ENCODE results near the gene KRT27.
"Not testable (repeated sequence)": the region's sequence is repeated elsewhere in the genome, so short reads cannot be mapped to it uniquely, and the experiment has no call there.

The KRT27 gene, protein sequence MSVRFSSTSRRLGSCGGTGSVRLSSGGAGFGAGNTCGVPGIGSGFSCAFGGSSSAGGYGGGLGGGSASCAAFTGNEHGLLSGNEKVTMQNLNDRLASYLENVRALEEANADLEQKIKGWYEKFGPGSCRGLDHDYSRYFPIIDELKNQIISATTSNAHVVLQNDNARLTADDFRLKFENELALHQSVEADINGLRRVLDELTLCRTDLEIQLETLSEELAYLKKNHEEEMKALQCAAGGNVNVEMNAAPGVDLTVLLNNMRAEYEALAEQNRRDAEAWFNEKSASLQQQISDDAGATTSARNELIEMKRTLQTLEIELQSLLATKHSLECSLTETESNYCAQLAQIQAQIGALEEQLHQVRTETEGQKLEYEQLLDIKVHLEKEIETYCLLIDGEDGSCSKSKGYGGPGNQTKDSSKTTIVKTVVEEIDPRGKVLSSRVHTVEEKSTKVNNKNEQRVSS
- total RNA-seq = 0 reads per million in 2 donors

DNA sequence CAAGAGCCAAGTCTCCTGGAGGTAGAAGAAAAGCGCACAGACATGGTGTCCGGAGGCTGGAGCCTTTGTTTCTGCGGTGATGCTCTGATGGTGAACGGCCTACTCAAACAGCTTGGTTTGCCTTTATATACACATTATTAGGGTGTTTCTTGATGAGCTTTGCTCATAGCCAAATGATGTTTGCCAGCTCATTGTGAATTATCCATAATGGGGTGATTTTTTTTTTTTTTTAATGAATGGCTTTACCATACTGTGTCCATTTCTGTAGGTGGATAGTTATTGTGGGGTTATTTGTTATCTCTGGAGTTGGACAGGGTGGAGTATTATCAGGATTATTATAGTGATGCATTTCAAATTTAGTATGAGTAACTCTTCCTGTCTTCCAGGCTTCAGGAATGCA, at the start of gene KRT27:
TSS of gene KRT27 (minus strand) at position 101 of the 400 bp plus-strand sequence. CDS start at position 44, 57 bp downstream.
- no peak for DNase-seq

DNA sequence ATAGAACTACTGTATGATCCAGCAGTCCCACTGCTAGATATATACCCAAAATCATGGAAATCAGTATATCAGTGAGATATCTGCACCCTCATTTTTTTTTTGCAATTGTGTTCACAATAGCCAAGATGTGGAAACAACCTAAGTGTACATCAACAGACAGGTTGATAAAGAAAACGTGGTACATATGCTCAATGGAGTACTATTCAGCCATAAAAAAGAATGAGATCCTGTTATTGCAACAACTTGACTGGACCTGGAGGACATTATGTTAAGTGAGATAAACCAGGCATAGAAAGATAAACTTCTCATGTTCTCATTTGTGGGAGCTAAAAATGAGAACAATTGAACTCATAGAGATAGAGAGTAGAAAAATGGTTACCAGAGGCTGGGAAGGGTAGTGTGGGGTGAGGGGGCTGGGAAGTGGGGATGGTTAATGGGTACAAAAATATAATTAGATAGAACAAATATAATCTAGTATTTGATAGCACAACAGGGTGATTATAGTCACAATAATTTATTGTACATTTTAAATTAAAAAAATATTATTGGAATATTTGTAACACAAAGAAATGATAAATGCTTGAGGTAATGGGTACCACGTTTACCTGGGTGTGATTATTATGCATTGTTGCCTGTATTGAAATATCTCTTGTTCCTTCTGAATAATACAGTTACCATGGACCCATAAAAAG, 47.9 kb upstream of the KRT27 start:
- DNase-seq = no peak

DNA sequence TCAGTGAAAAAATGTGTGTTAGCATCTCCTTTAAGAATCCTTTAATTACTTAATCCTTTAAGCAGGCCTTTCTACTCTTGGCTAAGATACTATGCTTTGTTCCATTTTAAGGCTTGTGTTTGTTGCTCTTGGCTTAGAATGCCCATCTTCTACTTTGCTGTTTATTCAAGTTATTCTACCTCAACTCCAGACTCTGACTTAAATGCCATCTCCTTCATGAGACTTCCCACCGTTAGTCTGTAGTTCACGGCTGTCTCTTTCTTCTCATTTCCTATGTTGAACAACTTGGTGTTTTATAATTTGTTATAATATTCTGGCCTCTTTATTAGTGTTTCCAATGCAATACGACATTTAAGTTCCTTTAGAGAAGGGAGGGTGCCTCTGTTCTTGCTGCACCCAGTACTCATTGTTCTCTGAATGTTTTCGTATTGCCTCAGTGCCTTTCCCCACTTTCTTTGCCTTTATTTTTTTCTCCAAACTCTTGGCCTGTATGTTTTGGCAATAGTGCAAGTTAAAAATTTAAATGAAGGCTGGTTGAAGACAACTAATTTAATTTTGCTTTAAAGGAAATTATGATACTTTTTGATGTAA, 46.2 kb upstream of the KRT27 start:
- no peak for DNase-seq

DNA sequence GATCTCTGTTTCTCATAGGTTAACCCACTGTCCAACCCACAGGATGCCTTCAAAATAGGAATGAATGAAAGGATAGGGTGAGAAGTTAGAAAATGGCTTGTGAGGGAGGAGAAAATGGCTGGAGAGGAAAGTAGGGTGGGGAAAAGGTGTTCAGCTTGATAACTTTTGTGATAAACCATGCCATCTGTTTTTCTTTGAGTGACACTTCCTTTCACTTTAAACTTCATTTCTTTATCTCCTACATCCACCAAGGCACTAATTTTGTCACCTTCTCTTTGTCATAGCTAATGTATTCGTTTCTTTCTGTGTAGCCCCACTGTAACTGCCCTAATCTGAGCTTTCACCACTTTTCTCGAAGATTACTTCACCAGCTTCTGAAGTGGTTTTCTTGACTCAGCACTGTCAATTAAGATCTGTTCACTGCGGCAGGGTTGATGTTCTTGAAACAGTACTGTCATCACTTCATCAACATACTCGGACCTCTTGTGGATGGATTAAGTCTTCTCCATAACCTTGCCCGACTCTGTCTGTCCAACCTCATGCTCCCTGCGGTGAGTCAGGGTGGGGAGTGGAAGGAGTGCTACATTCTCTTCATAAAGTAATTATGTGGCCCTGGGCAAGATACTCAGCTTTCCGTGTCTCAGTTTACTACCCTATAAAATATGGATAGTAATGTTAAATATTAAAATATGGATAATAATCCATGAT, 45.5 kb upstream of the KRT27 start:
- DNase-seq = peak in 1 of 5 experiments; percentile 74

DNA sequence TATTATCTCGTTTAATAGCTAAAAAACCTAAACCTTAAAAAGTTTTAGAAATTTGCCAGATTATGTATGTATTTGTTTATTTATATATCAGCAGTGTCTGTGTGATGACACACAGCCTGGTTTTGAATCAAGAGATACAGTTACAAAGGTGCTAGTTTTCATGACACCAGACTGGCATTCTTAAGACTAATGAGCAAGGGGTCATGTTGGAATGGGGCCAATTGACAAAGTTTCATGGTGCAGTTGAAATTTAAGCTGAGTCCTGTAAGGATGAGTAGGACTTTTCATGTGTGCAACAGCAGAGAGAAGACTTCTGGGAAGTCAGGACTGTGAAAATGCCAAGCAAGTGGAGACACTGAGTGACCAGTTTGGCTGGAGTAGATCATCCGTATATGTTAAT, 43.2 kb upstream of the KRT27 start:
- no peak for DNase-seq

DNA sequence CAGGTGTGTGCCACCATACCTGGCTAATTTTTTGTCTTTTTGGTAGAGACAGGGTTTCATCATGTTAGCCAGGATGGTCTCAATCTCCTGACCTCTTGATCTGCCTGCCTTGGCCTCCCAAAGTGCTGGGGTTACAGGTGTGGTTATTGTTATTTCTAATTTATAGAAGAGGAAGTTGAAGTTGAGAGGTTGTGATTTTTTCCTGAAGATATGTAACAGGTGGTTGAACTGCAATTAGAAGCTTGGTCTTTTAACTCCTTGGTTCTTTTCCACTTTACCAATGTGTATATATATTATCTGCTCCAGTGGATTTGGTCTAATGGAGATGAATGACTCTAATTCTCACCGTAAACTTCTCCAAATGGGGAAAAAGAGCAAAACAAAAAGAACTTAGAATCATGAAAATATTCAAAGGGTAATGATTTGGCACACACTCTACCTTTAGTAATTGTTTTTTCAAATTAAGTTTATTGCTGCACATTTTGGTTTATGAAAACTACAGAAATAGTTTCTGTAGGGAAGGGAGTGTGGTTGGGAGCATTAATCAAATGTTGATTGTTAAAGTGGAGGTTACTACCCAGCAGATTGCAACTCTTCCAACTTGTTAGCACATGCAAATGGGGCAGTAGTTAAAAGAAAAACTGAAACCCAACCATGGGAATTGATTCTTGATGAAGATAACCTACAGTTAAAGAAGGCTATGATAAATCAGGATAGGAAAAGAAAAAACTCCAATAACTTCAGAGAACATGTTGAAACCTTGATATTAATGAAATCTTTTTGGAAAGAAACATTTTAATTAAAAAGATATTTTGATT, 41.9 kb upstream of the KRT27 start:
- no peak for DNase-seq

DNA sequence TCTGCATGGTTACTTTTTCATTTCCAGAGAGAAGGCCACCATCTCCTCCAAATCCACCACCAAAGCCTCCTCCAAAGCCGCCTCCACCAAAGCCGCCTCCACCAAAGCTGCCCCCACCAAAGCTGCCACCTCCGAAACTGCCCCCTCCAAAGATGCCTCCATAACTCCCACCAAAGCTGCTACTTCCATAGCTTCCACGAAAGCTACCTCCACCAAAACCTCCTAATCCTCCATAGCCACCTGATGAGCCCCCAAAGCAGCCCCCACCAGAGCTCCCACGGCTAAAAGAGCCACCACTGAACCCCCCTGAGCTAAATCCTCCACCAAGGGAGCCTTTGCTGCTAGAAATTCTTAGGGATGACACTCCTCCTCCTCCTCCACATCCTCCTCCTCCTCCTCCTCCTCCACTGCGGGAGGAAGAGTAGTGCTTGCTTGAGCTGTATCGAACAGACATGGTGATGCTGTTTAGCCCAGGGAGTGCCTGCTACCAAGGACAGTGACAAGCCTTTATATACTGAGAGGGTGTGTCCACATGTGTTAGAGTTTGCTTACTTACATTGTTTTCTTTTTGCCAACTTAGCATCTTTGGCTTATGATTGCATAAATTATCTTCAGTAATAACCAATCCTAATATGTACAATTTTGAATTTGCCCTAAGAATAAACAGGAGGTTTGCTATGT, 39.9 kb upstream of the KRT27 start, which contains the start of gene KRT10:
TSS of gene KRT10 (minus strand) at position 483 of the 681 bp plus-strand sequence. CDS start at position 454, 29 bp downstream.
- DNase-seq = no peak

DNA sequence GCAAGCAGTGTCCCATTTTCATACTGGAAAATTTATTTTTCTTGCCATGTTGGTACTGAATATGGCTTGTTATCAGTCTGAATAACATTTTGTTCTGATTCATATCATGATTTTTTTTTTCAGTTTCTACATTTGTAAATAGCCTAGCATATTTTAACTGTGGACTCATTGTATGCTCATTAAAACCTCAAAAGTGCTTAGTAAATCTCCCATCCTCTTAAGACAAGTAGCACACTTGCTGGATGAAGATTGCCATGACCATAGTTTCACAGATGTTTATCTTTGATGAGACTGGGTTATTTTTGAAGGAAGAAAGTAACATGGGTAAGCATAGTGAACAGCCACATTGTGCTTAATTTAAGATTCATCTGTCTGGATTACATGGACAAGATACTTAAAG, 39.2 kb upstream of the KRT27 start:
- peak in 1 of 5 experiments; percentile 33 for DNase-seq

DNA sequence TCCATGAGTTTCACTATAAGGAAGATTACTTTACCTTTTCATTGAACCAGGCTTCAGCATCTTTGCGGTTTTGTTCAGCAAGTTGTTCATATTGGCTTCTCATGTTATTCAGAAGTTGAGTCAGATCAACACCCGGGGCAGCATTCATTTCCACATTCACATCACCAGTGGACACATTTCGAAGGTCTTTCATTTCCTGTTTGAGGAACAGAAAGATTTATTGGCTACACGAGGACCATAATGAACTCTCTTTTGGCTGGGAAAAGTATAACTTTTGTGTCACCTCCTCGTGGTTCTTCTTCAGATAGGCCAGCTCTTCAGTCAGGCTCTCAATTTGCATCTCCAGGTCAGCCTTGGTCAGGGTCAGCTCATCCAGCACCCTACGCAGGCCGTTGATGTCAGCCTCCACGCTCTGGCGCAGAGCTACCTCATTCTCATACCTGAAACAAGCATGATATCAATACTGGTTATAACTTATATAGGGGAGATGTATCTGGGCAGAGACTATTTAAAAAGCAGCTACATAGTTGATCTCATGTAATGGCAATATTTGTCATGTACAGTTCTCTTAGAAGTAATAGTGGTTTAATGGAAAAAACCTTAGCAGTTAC, 38.0 kb upstream of the KRT27 start:
- peak in 1 of 5 experiments; percentile 85 for DNase-seq

DNA sequence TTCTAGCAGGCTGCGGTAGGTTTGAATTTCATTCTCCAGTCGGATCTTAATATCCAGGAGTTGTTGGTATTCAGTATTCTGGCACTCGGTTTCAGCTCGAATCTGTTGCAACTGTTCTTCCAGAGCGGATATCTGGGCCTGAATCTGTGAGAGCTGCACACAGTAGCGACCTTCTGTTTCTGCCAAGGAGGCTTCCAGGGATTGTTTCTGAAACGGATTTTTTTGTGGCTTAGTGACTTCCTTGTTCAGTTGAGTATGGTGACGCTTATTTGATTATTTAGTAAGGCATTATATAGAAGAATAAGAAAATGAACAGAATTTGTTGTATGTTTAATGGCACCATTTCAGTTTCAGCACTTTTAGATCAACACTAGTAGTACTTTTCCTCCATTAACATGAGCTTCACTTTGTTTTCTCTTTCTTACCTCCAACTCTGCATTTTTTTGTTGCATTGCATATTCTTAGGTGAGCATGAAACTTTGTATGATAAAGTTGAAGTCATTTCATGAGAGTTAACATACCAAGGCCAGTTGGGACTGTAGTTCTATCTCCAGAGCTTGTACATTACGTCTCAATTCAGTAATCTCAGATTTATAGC, 37.3 kb upstream of the KRT27 start:
- DNase-seq = no peak

DNA sequence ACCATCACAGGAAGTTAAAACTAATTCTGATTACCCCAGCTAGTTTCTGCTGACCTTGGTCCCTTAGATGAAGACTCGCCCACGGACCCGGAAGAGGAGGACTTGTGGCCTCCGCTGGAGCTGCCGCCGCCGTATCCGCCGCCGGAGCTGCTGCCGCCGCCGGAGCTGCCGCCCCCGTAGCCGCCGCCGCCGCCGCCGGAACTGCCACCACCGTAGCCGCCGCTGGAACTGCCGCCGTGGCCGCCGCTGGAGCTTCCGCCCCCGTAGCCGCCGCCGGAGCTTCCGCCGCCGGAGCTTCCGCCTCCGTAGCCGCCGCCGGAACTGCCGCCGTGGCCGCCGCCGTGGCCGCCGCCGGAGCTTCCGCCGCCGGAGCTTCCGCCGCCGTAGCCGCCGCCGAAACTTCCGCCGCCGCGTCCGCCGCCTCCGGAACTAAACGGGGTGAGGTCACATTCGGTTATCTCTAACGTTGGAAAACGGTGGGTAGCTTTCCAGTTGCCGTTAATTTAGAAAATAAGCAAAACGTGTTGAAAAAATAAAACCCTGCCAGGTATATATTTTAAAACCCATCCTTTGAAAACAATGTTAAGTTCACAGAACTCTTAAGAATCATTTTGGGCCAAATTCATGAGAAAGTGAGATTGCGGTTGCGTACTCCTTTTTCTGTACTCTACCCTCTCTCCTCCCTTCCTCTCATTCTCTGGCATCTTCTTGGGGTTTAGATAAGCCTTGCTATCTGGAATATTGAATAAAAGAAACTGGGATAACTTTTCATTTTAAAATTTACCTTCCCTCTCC, 36.6 kb upstream of the KRT27 start:
- peak; percentile 70 to 96 (median 76) for DNase-seq

DNA sequence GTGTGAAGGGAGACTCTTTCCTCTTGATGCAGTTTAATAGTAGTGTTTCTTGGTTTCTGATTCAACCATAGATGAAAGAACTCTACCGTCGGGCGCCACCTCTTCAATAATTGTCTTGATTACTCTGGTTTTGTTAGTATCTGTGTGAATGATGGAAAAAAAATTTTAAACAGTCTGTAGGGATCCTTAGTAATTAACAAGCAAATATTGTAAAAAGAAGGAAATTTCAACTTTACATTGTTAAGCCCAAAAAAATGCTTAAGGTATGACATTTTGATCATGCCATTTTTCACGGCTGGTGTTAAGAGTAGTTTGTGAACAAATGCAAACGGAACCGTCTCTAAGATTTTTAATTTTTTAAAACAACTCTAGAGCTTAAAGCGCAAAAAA, 36.0 kb upstream of the KRT27 start:
- no peak for DNase-seq

DNA sequence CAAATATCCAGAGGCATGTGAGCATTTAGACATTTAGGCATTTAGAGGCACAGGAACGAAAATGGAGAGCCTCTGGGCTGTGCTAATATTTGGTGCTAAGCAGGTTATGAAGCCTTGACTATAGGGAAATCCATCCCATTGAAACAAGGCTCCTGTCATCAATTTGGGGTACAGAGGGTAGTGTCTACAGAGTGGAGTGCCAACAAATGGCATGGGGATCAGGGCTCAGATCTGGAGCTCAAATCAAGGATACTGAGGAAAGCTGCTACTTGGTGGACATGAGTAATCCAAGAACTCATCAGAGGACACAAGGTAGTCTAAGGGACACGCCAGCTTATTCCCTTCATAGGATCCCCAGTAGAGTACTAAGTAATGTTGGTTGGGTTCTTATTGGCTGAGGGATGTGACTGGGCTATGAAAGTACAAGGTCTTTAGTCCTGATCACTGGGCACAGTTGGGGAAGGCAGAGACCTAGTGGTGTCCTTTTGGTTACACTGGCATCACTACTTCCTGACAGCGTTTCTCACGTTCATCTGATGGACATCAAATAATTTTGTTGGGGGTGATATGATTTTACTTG, 34.8 kb upstream of the KRT27 start:
- DNase-seq = no peak

DNA sequence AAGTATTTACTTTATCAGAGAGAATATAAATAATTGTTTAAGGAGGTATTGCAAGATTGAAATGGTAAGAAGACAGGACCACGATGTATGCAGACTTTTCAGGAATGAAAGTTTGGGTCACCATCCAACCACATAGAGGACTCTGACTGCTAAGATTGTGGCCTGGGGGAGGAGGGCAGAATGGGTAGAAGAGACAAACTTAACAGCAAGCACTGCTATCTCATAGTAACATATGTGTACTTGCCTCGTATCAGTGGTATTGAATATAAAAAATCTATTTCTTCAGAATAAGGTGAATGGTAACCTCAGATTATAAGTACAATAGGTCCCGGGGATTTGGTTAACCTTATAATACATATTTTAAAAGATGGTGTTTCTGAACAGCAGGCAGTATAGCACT, 34.2 kb upstream of the KRT27 start:
- DNase-seq = no peak

DNA sequence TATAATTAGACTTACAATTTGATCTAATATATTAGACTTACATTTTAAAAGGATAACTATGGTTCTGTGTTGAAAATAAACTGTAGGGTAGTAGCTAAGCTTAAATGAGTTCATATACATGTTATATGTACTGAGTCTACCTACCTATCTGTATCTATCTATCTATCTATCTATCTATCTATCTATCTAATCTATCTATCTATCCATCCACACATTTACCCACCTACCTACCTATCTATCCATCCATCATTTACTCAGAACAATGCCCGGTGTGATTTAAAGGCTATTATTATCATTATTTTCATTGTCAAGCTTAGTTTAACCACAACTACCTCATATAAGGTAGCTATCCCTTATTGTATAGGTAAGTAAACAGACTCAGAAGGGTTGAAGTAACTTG, 33.0 kb upstream of the KRT27 start:
- DNase-seq = no peak

DNA sequence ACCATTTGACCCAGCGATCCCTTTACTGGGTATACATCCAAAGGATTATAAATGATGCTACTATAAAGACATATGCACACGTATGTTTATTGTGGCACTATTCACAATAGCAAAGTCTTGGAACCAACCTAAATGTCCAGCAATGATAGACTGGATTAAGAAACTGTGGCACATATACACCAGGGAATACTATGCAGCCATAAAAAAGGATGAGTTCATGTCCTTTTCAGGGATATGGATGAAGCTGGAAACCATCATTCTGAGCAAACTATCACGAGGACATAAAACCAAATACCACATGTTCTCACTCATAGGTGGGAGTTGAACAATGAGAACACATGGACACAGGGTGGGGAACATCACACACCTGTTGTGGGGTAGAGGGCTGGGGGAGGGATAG, 32.3 kb upstream of the KRT27 start:
- not testable (repeated sequence) for DNase-seq

DNA sequence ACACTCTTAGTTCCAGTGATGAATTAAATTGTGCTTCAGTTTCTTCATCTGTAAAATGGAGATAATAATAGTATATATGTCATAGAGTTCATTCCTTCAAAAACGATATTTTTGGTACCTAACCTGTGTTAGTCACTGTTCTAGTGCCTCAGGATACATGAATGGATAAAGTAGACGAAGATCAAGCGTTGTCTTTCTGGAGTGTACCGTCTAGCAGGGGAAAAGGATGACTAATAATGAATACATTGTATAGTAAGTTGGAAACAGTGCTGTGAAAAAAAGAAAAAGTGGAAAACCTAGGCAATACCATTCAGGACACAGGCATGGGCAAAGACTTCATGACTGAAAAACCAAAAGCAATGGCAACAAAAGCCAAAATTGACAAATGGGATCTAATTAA, 31.5 kb upstream of the KRT27 start:
- no peak for DNase-seq

DNA sequence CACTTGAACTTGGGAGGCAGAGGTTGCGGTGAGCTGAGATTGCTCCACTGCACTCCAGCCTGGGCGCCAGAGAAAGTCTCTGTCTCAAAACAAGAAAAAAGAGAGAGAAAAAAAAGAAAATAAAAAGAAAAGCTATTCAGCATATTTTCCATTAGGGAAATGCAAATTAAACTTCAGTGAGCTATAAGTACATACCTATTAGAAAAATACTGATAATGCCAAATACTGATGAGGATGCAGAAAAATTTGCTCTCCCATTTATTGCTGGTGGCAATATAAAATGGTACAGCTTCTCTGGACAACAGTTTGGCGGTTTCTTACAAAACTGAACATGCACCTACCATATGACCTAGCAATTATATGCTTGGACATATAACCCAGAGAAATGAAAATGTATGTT, 30.3 kb upstream of the KRT27 start:
- no peak for DNase-seq

DNA sequence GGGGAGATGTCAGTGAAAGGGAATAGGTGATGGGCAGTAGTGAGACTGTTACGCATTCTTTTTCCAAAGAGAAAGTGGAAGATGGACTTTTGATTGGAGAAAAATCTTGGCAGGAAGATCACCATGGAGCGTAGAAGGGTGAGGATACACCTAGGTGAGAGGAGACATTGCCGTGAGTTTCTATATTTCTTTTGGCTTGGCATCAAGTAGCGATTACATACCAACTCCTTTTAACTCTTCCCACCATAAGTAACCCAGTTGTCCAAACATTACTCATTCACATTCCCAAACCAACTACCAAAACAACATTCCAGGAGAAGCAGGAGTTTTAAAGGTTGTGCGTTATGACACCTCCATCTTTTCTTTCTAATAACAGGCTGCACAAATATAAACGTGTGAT, 28.1 kb upstream of the KRT27 start:
- no peak for DNase-seq

All from T-helper 2 cell (primary cell).